ENCODE results near the gene SNAPIN. TPM values are rescaled to one million over a fixed set of nuclear protein-coding genes. Genes with fewer than 3 reads are reported as not detected.

The SNAPIN gene, protein sequence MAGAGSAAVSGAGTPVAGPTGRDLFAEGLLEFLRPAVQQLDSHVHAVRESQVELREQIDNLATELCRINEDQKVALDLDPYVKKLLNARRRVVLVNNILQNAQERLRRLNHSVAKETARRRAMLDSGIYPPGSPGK
- total RNA-seq: 31.1 to 41.8 TPM (median 35.9 TPM) in 3 replicates
- long read RNA-seq, transcript SNAPIN-201 (4 exons, 1,030 nt): major isoform, 62 of 74 reads
- long read RNA-seq, partial matches to known transcripts: 0 of 74 reads
- long read RNA-seq, other reads (novel, unspliced or antisense): 8 of 74 reads

- Mint-ChIP-seq H3K4me1 (ENCODE audit: low read depth) (peaks cover 12% of the 10 kb centered on the region), H3K27me3 (ENCODE audit: low read depth) (no peaks in the 10 kb centered on the region), H3K27ac (ENCODE audit: unreplicated experiment) (peak within 1 kb of the TSS; percentile 94), H3K4me3 (ENCODE audit: unreplicated experiment) (peak within 1 kb of the TSS; percentile 95), H3K9me3 (ENCODE audit: low read depth) (no peaks in the 10 kb centered on the region), H3K36me3 (ENCODE audit: low read depth) (peaks cover 7% of the 10 kb centered on the region)
- peak; percentile 95 for DNase-seq (ENCODE audit: low spot score)
- TF ChIP-seq, protein P1, sequence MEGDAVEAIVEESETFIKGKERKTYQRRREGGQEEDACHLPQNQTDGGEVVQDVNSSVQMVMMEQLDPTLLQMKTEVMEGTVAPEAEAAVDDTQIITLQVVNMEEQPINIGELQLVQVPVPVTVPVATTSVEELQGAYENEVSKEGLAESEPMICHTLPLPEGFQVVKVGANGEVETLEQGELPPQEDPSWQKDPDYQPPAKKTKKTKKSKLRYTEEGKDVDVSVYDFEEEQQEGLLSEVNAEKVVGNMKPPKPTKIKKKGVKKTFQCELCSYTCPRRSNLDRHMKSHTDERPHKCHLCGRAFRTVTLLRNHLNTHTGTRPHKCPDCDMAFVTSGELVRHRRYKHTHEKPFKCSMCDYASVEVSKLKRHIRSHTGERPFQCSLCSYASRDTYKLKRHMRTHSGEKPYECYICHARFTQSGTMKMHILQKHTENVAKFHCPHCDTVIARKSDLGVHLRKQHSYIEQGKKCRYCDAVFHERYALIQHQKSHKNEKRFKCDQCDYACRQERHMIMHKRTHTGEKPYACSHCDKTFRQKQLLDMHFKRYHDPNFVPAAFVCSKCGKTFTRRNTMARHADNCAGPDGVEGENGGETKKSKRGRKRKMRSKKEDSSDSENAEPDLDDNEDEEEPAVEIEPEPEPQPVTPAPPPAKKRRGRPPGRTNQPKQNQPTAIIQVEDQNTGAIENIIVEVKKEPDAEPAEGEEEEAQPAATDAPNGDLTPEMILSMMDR (IDR thresholded peaks at IDR 0.05): peak; percentile 63
These were observed at the start of gene SNAPIN for GRCh38 chr1:153658400-153659174. Gene SNAPIN (plus strand): TSS chr1:153658703. CDS start chr1:153658744, 41 bp downstream.

GRCh38 chr1:153608742-153609584 is 49.5 kb upstream of the SNAPIN start:
- H3K27ac Mint-ChIP-seq (ENCODE audit: unreplicated experiment): peak overlapping the region; percentile 97
- no peak for DNase-seq (ENCODE audit: low spot score)
- H3K9me3 Mint-ChIP-seq (ENCODE audit: low read depth): no peaks in the 10 kb centered on the region
- H3K36me3 Mint-ChIP-seq (ENCODE audit: low read depth): peaks cover 5% of the 10 kb centered on the region
- H3K4me1 Mint-ChIP-seq (ENCODE audit: low read depth): peaks cover 48% of the 10 kb centered on the region
- peak overlapping the region; percentile 73 for H3K4me3 Mint-ChIP-seq (ENCODE audit: unreplicated experiment)
- TF ChIP-seq, protein P1 (IDR thresholded peaks at IDR 0.05): no peak
- H3K27me3 Mint-ChIP-seq (ENCODE audit: low read depth): no peaks in the 10 kb centered on the region

GRCh38 chr1:153609585-153609907 is 49.0 kb upstream of the SNAPIN start:
- H3K9me3 Mint-ChIP-seq (ENCODE audit: low read depth): no peaks in the 10 kb centered on the region
- DNase-seq (ENCODE audit: low spot score): no peak
- peaks cover 48% of the 10 kb centered on the region for H3K4me1 Mint-ChIP-seq (ENCODE audit: low read depth)
- peak overlapping the region; percentile 73 for H3K4me3 Mint-ChIP-seq (ENCODE audit: unreplicated experiment)
- H3K27ac Mint-ChIP-seq (ENCODE audit: unreplicated experiment): peak overlapping the region; percentile 97
- peaks cover 5% of the 10 kb centered on the region for H3K36me3 Mint-ChIP-seq (ENCODE audit: low read depth)
- TF ChIP-seq, protein P1 (IDR thresholded peaks at IDR 0.05): no peak
- H3K27me3 Mint-ChIP-seq (ENCODE audit: low read depth): no peaks in the 10 kb centered on the region

- Mint-ChIP-seq H3K27me3 (ENCODE audit: low read depth) (no peaks in the 10 kb centered on the region), H3K4me1 (ENCODE audit: low read depth) (peaks cover 48% of the 10 kb centered on the region), H3K27ac (ENCODE audit: unreplicated experiment) (peak overlapping the region; percentile 27), H3K4me3 (ENCODE audit: unreplicated experiment) (peak overlapping the region; percentile 9), H3K36me3 (ENCODE audit: low read depth) (peaks cover 4% of the 10 kb centered on the region), H3K9me3 (ENCODE audit: low read depth) (no peaks in the 10 kb centered on the region)
- DNase-seq (ENCODE audit: low spot score): no peak
- TF ChIP-seq, protein P1 (IDR thresholded peaks at IDR 0.05): no peak
These were observed 48.2 kb upstream of the SNAPIN start for GRCh38 chr1:153610334-153610733.

GRCh38 chr1:153610811-153611301 is 47.6 kb upstream of the SNAPIN start:
- Mint-ChIP-seq H3K36me3 (ENCODE audit: low read depth) (peaks cover 4% of the 10 kb centered on the region), H3K27ac (ENCODE audit: unreplicated experiment) (peak overlapping the region; percentile 77), H3K4me1 (ENCODE audit: low read depth) (peaks cover 48% of the 10 kb centered on the region), H3K9me3 (ENCODE audit: low read depth) (no peaks in the 10 kb centered on the region), H3K27me3 (ENCODE audit: low read depth) (no peaks in the 10 kb centered on the region), H3K4me3 (ENCODE audit: unreplicated experiment) (peak overlapping the region; percentile 90)
- TF ChIP-seq, protein P1 (IDR thresholded peaks at IDR 0.05): no peak
- no peak for DNase-seq (ENCODE audit: low spot score)
